IMR-90 (cell line): Measurements from ENCODE around the gene INSR. TPM values are rescaled to one million over a fixed set of nuclear protein-coding genes. Genes with fewer than 3 reads are reported as not detected.

ENCODE experiments used
- ATAC-seq: fragments of 200-7000 bp; cut with Tn5 transposase; 2 replicates; pipeline ENCODE4 v1.9.1; 2020; ENCODE audit warnings: low read depth, mild to moderate bottlenecking, moderate library complexity
- BruUV-seq: library from RNA; stranded (reverse); fragments of 400-500 nt; replicated peaks from 2 replicates; lab custom pipeline; 2021; lab: Mats Ljungman, UMichigan
- CTCF ChIA-PET: fragments of 300-600 bp; formaldehyde crosslinking; extraction: SDS; loops from one replicate; lab custom pipeline; 2021; ENCODE audit warnings: antibody characterized with exemption; lab: Yijun Ruan, JAX
- POLR2A ChIA-PET: fragments of 300-600 bp; sonication (Branson Sonifier 250); formaldehyde crosslinking; loops from one replicate; lab custom pipeline; 2022; ENCODE audit warnings: antibody characterized with exemption; ENCODE audit not compliant: unreplicated experiment; lab: Charles Lee
- DNase-seq: peaks from one replicate; pipeline ENCODE4 v3.0.0; 2013
- H2AFZ ChIP-seq: replicated peaks from 2 replicates; pipeline ENCODE3; 2013; ENCODE audit warnings: low read length, mild to moderate bottlenecking; ENCODE audit not compliant: poor library complexity
- H2AK5ac ChIP-seq: 2 replicates; pipeline ENCODE4 v1.6.1; 2013; ENCODE audit warnings: low read depth, low read length, inconsistent platforms
- H2AK9ac ChIP-seq: replicated peaks from 2 replicates; pipeline ENCODE3; 2013; ENCODE audit warnings: mild to moderate bottlenecking, low read depth, low read length, moderate library complexity; ENCODE audit not compliant: poor library complexity
- H2BK120ac ChIP-seq: 2 replicates; pipeline ENCODE4 v1.6.1; 2013; ENCODE audit warnings: low read depth, low read length, inconsistent platforms
- H2BK15ac ChIP-seq: 3 replicates; pipeline ENCODE4 v1.6.1; 2013; ENCODE audit warnings: low read depth, low read length, inconsistent platforms
- H2BK20ac ChIP-seq: 2 replicates; pipeline ENCODE4 v1.6.1; 2013; ENCODE audit warnings: low read depth, mild to moderate bottlenecking, inconsistent platforms, low read length, moderate library complexity
- H2BK5ac ChIP-seq: 2 replicates; pipeline ENCODE4 v1.6.1; 2013; ENCODE audit warnings: mild to moderate bottlenecking, low read depth, low read length, inconsistent platforms; ENCODE audit not compliant: poor library complexity, severe bottlenecking
- H3K14ac ChIP-seq: replicated peaks from 2 replicates; pipeline ENCODE4 v1.6.1; 2013; ENCODE audit warnings: low read depth, low read length, inconsistent platforms
- H3K18ac ChIP-seq: 2 replicates; pipeline ENCODE4 v1.6.1; 2013; ENCODE audit warnings: low read depth, low read length, control low read depth
- H3K23ac ChIP-seq: 2 replicates; pipeline ENCODE4 v1.6.1; 2013; ENCODE audit warnings: low read depth, low read length, inconsistent platforms
- H3K27ac ChIP-seq: 2 replicates; pipeline ENCODE4 v1.5.1; 2013; ENCODE audit warnings: mild to moderate bottlenecking, control low read depth, low read length; ENCODE audit not compliant: insufficient read depth
- H3K27me3 ChIP-seq: 2 replicates; pipeline ENCODE4 v1.6.1; 2013; ENCODE audit warnings: low read length; ENCODE audit not compliant: control insufficient read depth, insufficient read depth
- H3K36me3 ChIP-seq: 2 replicates; pipeline ENCODE4 v1.6.1; 2013; ENCODE audit warnings: low read length, mixed read lengths; ENCODE audit not compliant: control insufficient read depth, insufficient read depth
- H3K4ac ChIP-seq: 2 replicates; pipeline ENCODE4 v1.6.1; 2013; ENCODE audit warnings: low read depth, low read length, inconsistent platforms
- H3K4me1 ChIP-seq: 2 replicates; pipeline ENCODE4 v1.6.1; 2013; ENCODE audit warnings: low read length, mixed read lengths; ENCODE audit not compliant: control insufficient read depth, insufficient read depth
- H3K4me2 ChIP-seq: 2 replicates; pipeline ENCODE4 v1.6.1; 2013; ENCODE audit warnings: low read depth, mild to moderate bottlenecking, control low read depth, low read length, moderate library complexity
- H3K4me3 ChIP-seq: 2 replicates; pipeline ENCODE4 v1.5.1; 2013; ENCODE audit warnings: low read depth, mild to moderate bottlenecking, control low read depth, low read length, moderate library complexity; ENCODE audit not compliant: insufficient read depth
- H3K56ac ChIP-seq: 2 replicates; pipeline ENCODE4 v1.6.1; 2013; ENCODE audit warnings: low read length, inconsistent platforms; ENCODE audit not compliant: insufficient read depth; ENCODE audit errors: extremely low read depth
- H3K79me1 ChIP-seq, 2 experiments: 2 replicates each; pipeline ENCODE4 v1.6.1; 2013; ENCODE audit warnings: low read length in 2 of 2, inconsistent platforms in 1 of 2, low read depth in 1 of 2
- H3K9ac ChIP-seq: 2 replicates; pipeline ENCODE4 v1.6.1; 2013; ENCODE audit warnings: low read depth, low read length, control low read depth
- H3K9me1 ChIP-seq: 2 replicates; pipeline ENCODE4 v1.6.1; 2013; ENCODE audit warnings: low read length, inconsistent platforms; ENCODE audit not compliant: insufficient read depth
- H3K9me3 ChIP-seq: 2 replicates; pipeline ENCODE4 v1.6.1; 2013; ENCODE audit warnings: low read length; ENCODE audit not compliant: control insufficient read depth, insufficient read depth
- H4K20me1 ChIP-seq: 2 replicates; pipeline ENCODE4 v1.6.1; 2013; ENCODE audit warnings: low read length, inconsistent platforms; ENCODE audit not compliant: insufficient read depth
- H4K5ac ChIP-seq: 2 replicates; pipeline ENCODE4 v1.6.1; 2013; ENCODE audit warnings: mild to moderate bottlenecking, low read depth, low read length, control low read depth
- H4K8ac ChIP-seq, 2 experiments: 2 replicates each; pipeline ENCODE4 v1.6.1; 2013; ENCODE audit warnings: low read depth in 2 of 2, low read length in 2 of 2, control low read depth in 1 of 2, inconsistent platforms in 1 of 2
- H4K91ac ChIP-seq: 2 replicates; pipeline ENCODE4 v1.6.1; 2013; ENCODE audit warnings: low read depth, low read length, inconsistent platforms; ENCODE audit not compliant: insufficient read depth
- BHLHE40 ChIP-seq: fragments of 150-350 bp; IDR thresholded peaks from 2 replicates; pipeline ENCODE4 v1.6.1; 2016; ENCODE audit warnings: mild to moderate bottlenecking, low read depth, low read length
- CEBPB ChIP-seq: IDR thresholded peaks from 2 replicates; pipeline ENCODE4 v1.6.1; 2012; ENCODE audit warnings: low read depth, low read length, improper control_type of control experiment
- CHD1 ChIP-seq: IDR thresholded peaks from 2 replicates; pipeline ENCODE4 v1.6.1; 2012; ENCODE audit warnings: low read depth, low read length, improper control_type of control experiment
- ELK1 ChIP-seq: fragments of 150-350 bp; IDR thresholded peaks from 2 replicates; pipeline ENCODE4 v1.6.1; 2016; ENCODE audit warnings: low read depth, mild to moderate bottlenecking, low read length, moderate library complexity, borderline replicate concordance
- FOS ChIP-seq: fragments of 150-350 bp; IDR thresholded peaks from 2 replicates; pipeline ENCODE4 v1.6.1; 2016; ENCODE audit warnings: low read depth, low read length
- MAFK ChIP-seq: IDR thresholded peaks from 2 replicates; pipeline ENCODE4 v1.6.1; 2012; ENCODE audit warnings: low read depth, low read length, improper control_type of control experiment
- MAZ ChIP-seq: IDR thresholded peaks from 2 replicates; pipeline ENCODE4 v1.6.1; 2012; ENCODE audit warnings: low read depth, mild to moderate bottlenecking, low read length, improper control_type of control experiment, moderate library complexity, borderline replicate concordance
- MXI1 ChIP-seq: IDR thresholded peaks from 2 replicates; pipeline ENCODE4 v1.6.1; 2012; ENCODE audit warnings: low read depth, mild to moderate bottlenecking, low read length, moderate library complexity, borderline replicate concordance
- NFE2L2 ChIP-seq: fragments of 150-350 bp; IDR thresholded peaks from 2 replicates; pipeline ENCODE4 v1.6.1; 2016; ENCODE audit warnings: low read depth, mild to moderate bottlenecking, low read length
- POLR2A ChIP-seq: IDR thresholded peaks from 2 replicates; pipeline ENCODE4 v1.6.1; 2012; ENCODE audit warnings: mild to moderate bottlenecking, low read depth, low read length
- RAD21 ChIP-seq: IDR thresholded peaks from 2 replicates; pipeline ENCODE4 v1.6.1; 2012; ENCODE audit warnings: low read length, improper control_type of control experiment
- RCOR1 ChIP-seq: IDR thresholded peaks from 2 replicates; pipeline ENCODE4 v1.6.1; 2012; ENCODE audit warnings: mild to moderate bottlenecking, low read length, improper control_type of control experiment; ENCODE audit not compliant: insufficient replicate concordance
- SMC3 ChIP-seq: fragments of 150-350 bp; IDR thresholded peaks from 2 replicates; pipeline ENCODE4 v1.6.1; 2016; ENCODE audit warnings: low read depth, mild to moderate bottlenecking, antibody characterized with exemption, low read length, moderate library complexity
- WGBS, 2 experiments: methylation state at CpG; one replicate each; pipeline versions ENCODE4 v1.1.5 to v1.1.7; 2013; ENCODE audit warnings: missing lambda C conversion rate in 2 of 2; ENCODE audit not compliant: insufficient read length in 1 of 2; ENCODE audit errors: extremely low coverage in 2 of 2; 5-methylcytosine and 5-hydroxymethylcytosine counted together
- dilution Hi-C: fragments of 300-500 bp; cut with HindIII; formaldehyde crosslinking; loops from one replicate; pipeline ENCODE4 v1.14.3; 2018; ENCODE audit warnings: low sequenced_read_pairs; ENCODE audit not compliant: unreplicated experiment
- in situ Hi-C: fragments of 300-500 bp; cut with MboI; formaldehyde crosslinking; loops from 3 replicates; pipeline ENCODE4 v1.14.3; 2019; ENCODE audit warnings: low sequenced_read_pairs, inconsistent platforms, mixed read lengths
- intact Hi-C: fragments of 100-400 bp; cut with micrococcal nuclease; formaldehyde crosslinking; loops from 2 replicates; pipeline ENCODE4 v1.10.0; 2022
- polyA plus RNA-seq, 3 experiments: library from polyadenylated mRNA; depleted of rRNA; stranded (reverse); fragments of >200 nt; gene quantifications; 2 replicates each; pipeline ENCODE4 v1.2.3, GENCODE V29; 2012; ENCODE audit warnings: low replicate concordance in 1 of 3
- total RNA-seq: library from RNA; depleted of rRNA; stranded (reverse); fragments of >200 nt; gene quantifications from 2 replicates; pipeline ENCODE4 v1.2.3, GENCODE V29; 2012
- TF ChIP-seq, protein P1 (sequence below): conservative IDR thresholded peaks from 2 replicates; pipeline ENCODE4 v1.5.1; 2012; ENCODE audit warnings: mild to moderate bottlenecking, low read depth, low read length, improper control_type of control experiment

The INSR gene
- total and polyA plus RNA-seq, 2 of the 4 experiments (the other 2 are of a cell fraction), result 2.8 to 7.9 TPM

DNA sequence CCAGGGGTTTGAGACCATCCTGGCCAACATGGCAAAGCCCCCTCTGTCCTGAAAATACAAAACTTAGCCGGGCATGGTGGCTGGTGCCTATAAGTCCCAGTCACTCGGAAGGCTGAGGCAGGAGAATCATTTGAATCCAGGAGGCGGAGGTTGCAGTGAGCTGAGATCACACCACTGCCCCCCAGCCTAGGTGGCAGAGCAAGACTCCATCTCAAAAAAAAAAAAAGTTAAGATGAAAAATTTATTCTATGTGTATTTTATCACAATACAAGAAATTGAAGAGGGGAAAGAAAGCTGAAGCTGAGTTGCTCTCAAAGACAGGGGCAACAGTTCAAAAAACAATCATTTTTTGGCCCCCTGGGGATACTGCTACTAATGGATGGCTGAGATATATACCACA is 31.1 kb downstream of the INSR start:
- Histone ChIP-seq H3K9me1 (no peaks in the 10 kb centered on the region), H2BK5ac (no peak overlapping the region), H3K4ac (no peak overlapping the region), H3K9me3 (peaks cover 6% of the 10 kb centered on the region; the same call in 1 of the 2 replicates), H3K56ac (no peak overlapping the region), H3K4me1 (no peaks in the 10 kb centered on the region), H4K20me1 (no peaks in the 10 kb centered on the region), H3K18ac (no peak overlapping the region), H3K23ac (no peak overlapping the region), H2AK5ac (no peak overlapping the region), H2BK20ac (no peak overlapping the region), H4K8ac (no peak overlapping the region), H3K27me3 (no peaks in the 10 kb centered on the region), H2BK15ac (no peak overlapping the region), H3K4me2 (no peak overlapping the region), H4K91ac (no peak overlapping the region), H3K36me3 (peaks cover 10% of the 10 kb centered on the region), H2AFZ (no peak overlapping the region), H3K9ac (no peak overlapping the region), H3K4me3 (no peak overlapping the region), H2BK120ac (no peak overlapping the region), H2AK9ac (no peak overlapping the region), H3K79me1 (no peaks in the 10 kb centered on the region), H4K5ac (no peak overlapping the region), H3K27ac (no peak overlapping the region), H3K14ac (no peak overlapping the region)
- no peak for ATAC-seq
- POLR2A ChIA-PET, result interaction anchor here (0.6 kb wide), 1 partner anchor 26 kb away, joined by 5 read pairs; no protein-coding TSS in a partner anchor
- intact Hi-C loops (no loop called here), dilution Hi-C loops (no loop called here), in situ Hi-C loops (no loop called here)
- no peak for TF ChIP-seq RCOR1
- no peak for TF ChIP-seq SMC3
- TF ChIP-seq MAZ, result no peak
- no peak for TF ChIP-seq MXI1
- TF ChIP-seq CHD1, result no peak
- TF ChIP-seq MAFK, result no peak
- TF ChIP-seq CEBPB, result no peak
- TF ChIP-seq ELK1, result no peak
- TF ChIP-seq, protein P1, sequence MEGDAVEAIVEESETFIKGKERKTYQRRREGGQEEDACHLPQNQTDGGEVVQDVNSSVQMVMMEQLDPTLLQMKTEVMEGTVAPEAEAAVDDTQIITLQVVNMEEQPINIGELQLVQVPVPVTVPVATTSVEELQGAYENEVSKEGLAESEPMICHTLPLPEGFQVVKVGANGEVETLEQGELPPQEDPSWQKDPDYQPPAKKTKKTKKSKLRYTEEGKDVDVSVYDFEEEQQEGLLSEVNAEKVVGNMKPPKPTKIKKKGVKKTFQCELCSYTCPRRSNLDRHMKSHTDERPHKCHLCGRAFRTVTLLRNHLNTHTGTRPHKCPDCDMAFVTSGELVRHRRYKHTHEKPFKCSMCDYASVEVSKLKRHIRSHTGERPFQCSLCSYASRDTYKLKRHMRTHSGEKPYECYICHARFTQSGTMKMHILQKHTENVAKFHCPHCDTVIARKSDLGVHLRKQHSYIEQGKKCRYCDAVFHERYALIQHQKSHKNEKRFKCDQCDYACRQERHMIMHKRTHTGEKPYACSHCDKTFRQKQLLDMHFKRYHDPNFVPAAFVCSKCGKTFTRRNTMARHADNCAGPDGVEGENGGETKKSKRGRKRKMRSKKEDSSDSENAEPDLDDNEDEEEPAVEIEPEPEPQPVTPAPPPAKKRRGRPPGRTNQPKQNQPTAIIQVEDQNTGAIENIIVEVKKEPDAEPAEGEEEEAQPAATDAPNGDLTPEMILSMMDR, result no peak
- no peak for TF ChIP-seq POLR2A
- no peak for TF ChIP-seq FOS
- TF ChIP-seq BHLHE40, result no peak
- no peak for TF ChIP-seq RAD21
- TF ChIP-seq NFE2L2, result no peak
- DNase-seq, result no peak
- no TSS peak for BruUV-seq
- no CpG with 5 or more reads among the region's 3 CpGs for WGBS, 2 experiments
- CTCF ChIA-PET, result interaction anchor here (0.6 to 0.7 kb wide), 3 partner anchors 65 to 893 kb away, joined by 3 read pairs; no protein-coding TSS in a partner anchor
